ENCODE results near the gene RREB1. TPM values are rescaled to one million over a fixed set of nuclear protein-coding genes. Genes with fewer than 3 reads are reported as not detected.

Gene RREB1
- total and polyA plus RNA-seq, 2 donors (not counting 3 experiments of a cell fraction or from before 2014, with no cell fraction given): 3.7 to 33.0 TPM

DNA sequence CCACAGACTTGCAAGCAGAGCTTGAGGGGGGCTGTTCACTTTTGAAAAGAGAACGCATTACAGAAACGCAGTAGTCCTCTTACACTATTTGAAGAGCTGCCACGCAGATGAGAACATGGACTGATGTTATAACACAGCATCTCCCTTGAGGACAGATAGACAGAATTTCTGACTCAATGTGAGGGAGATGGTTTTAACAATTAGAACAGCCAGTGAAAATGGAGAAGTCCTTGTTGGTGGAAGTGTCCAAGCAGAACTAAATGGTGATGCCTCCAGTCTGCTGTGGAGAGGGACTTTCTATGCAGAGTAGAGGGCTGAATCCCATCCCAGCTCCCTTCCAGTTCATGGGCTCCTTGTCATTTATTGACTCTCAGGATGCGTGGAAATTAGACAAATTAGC is 100.0 kb downstream of the RREB1 start:
- DNase-seq (ENCODE audit: low read depth, low spot score) (no peak), FAIRE-seq (no peak)
- dilution Hi-C loops (cut with MboI; ENCODE audit: extremely low pct_ligation_motif_present, low sequenced_read_pairs) (no loop called here), intact Hi-C loops (cut with micrococcal nuclease) (no loop called here)
- ChIA-PET POLR2A (no interaction called here), CTCF (interaction anchor here (0.9 kb wide), 1 partner anchor 531 kb away, joined by 3 read pairs; no protein-coding TSS in a partner anchor)
- H3K4me2 ChIP-seq (ENCODE audit: insufficient read depth, low read length): no peak overlapping the region
- no peaks in the 10 kb centered on the region for H3K9me3 ChIP-seq (replicated peaks; ENCODE audit: control insufficient read depth, insufficient read depth, low read length)
- no peaks in the 10 kb centered on the region for H3K9me1 ChIP-seq (replicated peaks; ENCODE audit: control insufficient read depth, extremely low read depth, insufficient read depth, low read length)
- no TSS peak for BruUV-seq (replicated peaks)
- no peak overlapping the region for H3K9ac ChIP-seq (replicated peaks; ENCODE audit: extremely low read depth, insufficient read depth, low read length)
- no peak overlapping the region for H2AFZ ChIP-seq (ENCODE audit: low read depth, low read length)
- H3K27me3 ChIP-seq (ENCODE audit: control insufficient read depth in 2 of 2, insufficient read depth in 2 of 2, low read length in 2 of 2): no peaks in the 10 kb centered on the region
- no peak overlapping the region for H3K4me3 ChIP-seq (replicated peaks in 1 of 3; ENCODE audit: insufficient read depth in 1 of 3, low read depth in 1 of 3, low read length in 3 of 3)
- TF ChIP-seq EZH2 (IDR thresholded peaks at IDR 0.05; ENCODE audit: borderline replicate concordance, low read depth, low read length, severe bottlenecking) (no peak), JUN (IDR thresholded peaks at IDR 0.05; ENCODE audit: borderline replicate concordance, insufficient read depth, insufficient read length, low read depth) (no peak), FOS (IDR thresholded peaks at IDR 0.05; ENCODE audit: borderline replicate concordance, insufficient read depth, low read length) (no peak), MAX (IDR thresholded peaks at IDR 0.05; ENCODE audit: insufficient read depth, insufficient read length) (no peak), CTCF (IDR thresholded peaks at IDR 0.05; ENCODE audit: extremely low read depth in 1 of 2, insufficient read depth in 1 of 2, low read depth in 1 of 2, low read length in 2 of 2) (no peak), POLR2AphosphoS5 (IDR thresholded peaks at IDR 0.05; ENCODE audit: insufficient read depth, low read depth, low read length) (no peak), MYC (IDR thresholded peaks at IDR 0.05; ENCODE audit: low read depth, low read length) (no peak), POLR2A (IDR thresholded peaks at IDR 0.05; ENCODE audit: low read depth, low read length) (no peak), GATA2 (IDR thresholded peaks at IDR 0.05; ENCODE audit: insufficient read depth, insufficient read length, low read depth, low read length) (no peak)
- H4K20me1 ChIP-seq (replicated peaks; ENCODE audit: control insufficient read depth, extremely low read depth, insufficient read depth, low read length): no peaks in the 10 kb centered on the region
- H3K27ac ChIP-seq (ENCODE audit: insufficient read depth, low read depth, low read length): no peak overlapping the region
- peaks cover 10 to 20% of the 10 kb centered on the region in 2 experiments for H3K36me3 ChIP-seq (ENCODE audit: control insufficient read depth in 2 of 2, extremely low read depth in 1 of 2, insufficient read depth in 2 of 2, low read length in 2 of 2)
- no peaks in the 10 kb centered on the region for H3K4me1 ChIP-seq (ENCODE audit: control insufficient read depth, extremely low read depth, insufficient read depth, low read length)
- H3K79me2 ChIP-seq (ENCODE audit: control insufficient read depth, insufficient read depth, low read length): peaks cover 2% of the 10 kb centered on the region

Data from endothelial cell of umbilical vein (primary cell).